ENCODE results near the gene LGALS3BP.

The LGALS3BP gene

DNA sequence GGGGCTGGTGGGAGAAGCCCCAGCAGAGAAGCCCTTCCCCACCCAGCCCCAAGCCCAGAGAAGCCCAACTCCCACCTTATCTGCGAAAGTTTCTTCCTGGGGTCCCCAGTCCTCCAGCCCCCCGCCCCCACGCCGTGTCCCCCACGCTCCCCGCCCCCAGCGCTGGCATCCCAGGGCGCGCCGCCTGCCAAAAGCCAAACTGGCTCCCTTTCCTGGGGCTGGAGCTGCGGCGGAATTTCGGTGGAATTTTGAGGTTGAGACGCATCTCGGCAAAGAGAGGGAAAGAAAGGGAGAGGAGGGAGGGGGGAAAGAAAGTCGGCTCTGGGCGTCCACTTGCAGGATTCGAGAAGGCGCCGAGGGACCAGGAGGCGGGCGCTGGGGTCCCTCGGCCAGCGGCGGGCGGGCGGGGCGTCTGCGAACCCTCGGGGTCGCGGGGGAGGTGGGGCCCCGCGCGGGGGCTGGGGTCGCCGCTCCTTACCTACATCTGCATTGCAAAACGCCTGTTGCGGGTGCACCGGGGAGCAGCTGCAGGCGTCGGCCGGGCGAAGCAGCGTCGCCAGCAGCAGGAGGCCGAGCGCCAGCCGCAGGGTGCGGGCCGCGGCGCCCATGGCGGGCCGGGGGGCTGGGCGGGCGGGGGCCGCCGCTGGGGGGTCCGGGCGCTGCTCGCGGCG is 55.1 kb downstream of the LGALS3BP start:
- Histone ChIP-seq H3K79me2 (ENCODE audit: insufficient read depth, low read length) (no peaks in the 10 kb centered on the region), H3F3A (ENCODE audit: insufficient read depth, low read length) (no peaks in the 10 kb centered on the region), H3K9me3 (ENCODE audit: low read length) (no peaks in the 10 kb centered on the region), H3K9me2 (ENCODE audit: low read depth, low read length) (no peaks in the 10 kb centered on the region), H3K27me3 (ENCODE audit: insufficient read depth, low read length) (peaks cover 7% of the 10 kb centered on the region), H2AFZ (ENCODE audit: low read length) (no peak overlapping the region), H3K4me3 (ENCODE audit: low read depth, low read length, poor library complexity, severe bottlenecking) (no peak overlapping the region), H4K20me1 (ENCODE audit: insufficient read depth, low read length) (no peaks in the 10 kb centered on the region), H3K9ac (ENCODE audit: low read length) (no peak overlapping the region), H3K4me1 (ENCODE audit: insufficient read depth, low read length, severe bottlenecking) (peaks cover 8% of the 10 kb centered on the region), H3K4me2 (ENCODE audit: low read length) (no peak overlapping the region), H3K36me3 (ENCODE audit: insufficient read depth, low read length) (no peaks in the 10 kb centered on the region), H3K27ac (ENCODE audit: low read depth, low read length, poor library complexity, severe bottlenecking) (no peak overlapping the region)
- TF ChIP-seq EZH2 (IDR thresholded peaks at IDR 0.05; ENCODE audit: borderline replicate concordance, low read length) (no peak), CTCF (IDR thresholded peaks at IDR 0.05; ENCODE audit: low read length) (no peak)

GRCh38 chr17:78923660-78924453 is 55.9 kb downstream of the LGALS3BP start:
- H3K36me3 ChIP-seq (ENCODE audit: insufficient read depth, low read length), result no peaks in the 10 kb centered on the region
- peak overlapping the region; percentile 8 for H3K4me3 ChIP-seq (ENCODE audit: low read depth, low read length, poor library complexity, severe bottlenecking)
- H3K4me2 ChIP-seq (ENCODE audit: low read length), result peak overlapping the region; percentile 42
- H3K9me3 ChIP-seq (ENCODE audit: low read length), result no peaks in the 10 kb centered on the region
- H3F3A ChIP-seq (ENCODE audit: insufficient read depth, low read length), result no peaks in the 10 kb centered on the region
- H3K79me2 ChIP-seq (ENCODE audit: insufficient read depth, low read length), result no peaks in the 10 kb centered on the region
- H3K27ac ChIP-seq (ENCODE audit: low read depth, low read length, poor library complexity, severe bottlenecking), result no peak overlapping the region
- H2AFZ ChIP-seq (ENCODE audit: low read length), result no peak overlapping the region
- no peak overlapping the region for H3K9ac ChIP-seq (ENCODE audit: low read length)
- H3K4me1 ChIP-seq (ENCODE audit: insufficient read depth, low read length, severe bottlenecking), result peaks cover 8% of the 10 kb centered on the region
- H3K9me2 ChIP-seq (ENCODE audit: low read depth, low read length), result no peaks in the 10 kb centered on the region
- H4K20me1 ChIP-seq (ENCODE audit: insufficient read depth, low read length), result no peaks in the 10 kb centered on the region
- peaks cover 7% of the 10 kb centered on the region for H3K27me3 ChIP-seq (ENCODE audit: insufficient read depth, low read length)
- TF ChIP-seq EZH2 (IDR thresholded peaks at IDR 0.05; ENCODE audit: borderline replicate concordance, low read length) (no peak), CTCF (IDR thresholded peaks at IDR 0.05; ENCODE audit: low read length) (no peak)

DNA sequence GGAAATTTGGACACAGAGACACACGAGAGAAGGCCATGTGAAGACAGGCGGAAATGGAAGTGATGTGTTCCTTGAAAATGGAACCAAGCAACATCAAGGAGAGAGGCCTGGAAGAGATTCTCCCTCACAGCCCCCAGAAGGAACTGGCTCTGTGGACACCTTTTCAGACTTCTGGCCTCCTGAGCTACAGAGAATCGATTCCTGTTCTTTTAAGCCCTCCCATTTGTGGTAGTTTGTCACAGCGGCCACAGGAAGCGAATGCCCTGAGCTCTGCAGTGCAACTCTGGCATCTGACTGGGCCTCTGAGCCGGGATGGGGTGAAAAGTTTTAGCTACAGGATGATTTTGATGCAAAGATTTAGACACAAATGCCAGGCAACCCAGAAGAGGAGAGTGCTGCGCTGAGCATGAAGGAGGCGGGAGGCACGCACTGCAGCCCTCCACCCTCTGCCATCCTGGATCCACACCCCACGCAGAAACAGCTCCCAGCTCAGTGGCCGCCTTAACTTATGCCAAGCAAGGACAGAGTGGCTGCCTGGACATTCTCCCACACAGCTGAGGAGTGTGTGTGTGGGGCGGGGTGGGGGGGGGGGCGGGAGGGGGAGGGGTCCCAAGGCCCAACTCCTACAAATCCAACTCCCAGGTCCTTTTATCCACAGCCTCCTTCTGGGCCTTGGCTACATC is 56.8 kb downstream of the LGALS3BP start:
- Histone ChIP-seq H3K27me3 (ENCODE audit: insufficient read depth, low read length) (peaks cover 7% of the 10 kb centered on the region; the same call in 1 of the 2 replicates), H3K79me2 (ENCODE audit: insufficient read depth, low read length) (no peaks in the 10 kb centered on the region), H3K9me3 (ENCODE audit: low read length) (no peaks in the 10 kb centered on the region), H4K20me1 (ENCODE audit: insufficient read depth, low read length) (no peaks in the 10 kb centered on the region), H3K4me1 (ENCODE audit: insufficient read depth, low read length, severe bottlenecking) (peaks cover 8% of the 10 kb centered on the region), H3K27ac (ENCODE audit: low read depth, low read length, poor library complexity, severe bottlenecking) (no peak overlapping the region), H2AFZ (ENCODE audit: low read length) (no peak overlapping the region), H3F3A (ENCODE audit: insufficient read depth, low read length) (no peaks in the 10 kb centered on the region), H3K4me3 (ENCODE audit: low read depth, low read length, poor library complexity, severe bottlenecking) (no peak overlapping the region), H3K9me2 (ENCODE audit: low read depth, low read length) (no peaks in the 10 kb centered on the region), H3K9ac (ENCODE audit: low read length) (no peak overlapping the region), H3K36me3 (ENCODE audit: insufficient read depth, low read length) (no peaks in the 10 kb centered on the region), H3K4me2 (ENCODE audit: low read length) (no peak overlapping the region)
- no peak for TF ChIP-seq CTCF (IDR thresholded peaks at IDR 0.05; ENCODE audit: low read length)
- TF ChIP-seq EZH2 (IDR thresholded peaks at IDR 0.05; ENCODE audit: borderline replicate concordance, low read length), result no peak

All from OCI-LY1 (cell line).